Measurements from ENCODE around the gene ZNF609. TPM values are rescaled to one million over a fixed set of nuclear protein-coding genes. Genes with fewer than 3 reads are reported as not detected.

ZNF609 gene
- total RNA-seq, 1 experiment from 2014 or later = 31.0 TPM

- no peaks in the 10 kb centered on the region for H4K20me1 ChIP-seq (ENCODE audit: insufficient read depth)
- no peaks in the 10 kb centered on the region for H3K27me3 ChIP-seq (ENCODE audit: insufficient read depth, low read length)
- H3K79me2 ChIP-seq (ENCODE audit: insufficient read depth, low read length) = no peaks in the 10 kb centered on the region
- ATAC-seq (no peak), DNase-seq (ENCODE audit: low read depth, low spot score) (no peak)
- ChIA-PET CTCF (interaction anchor here (1.2 to 3.4 kb wide), 4 partner anchors 9 to 472 kb away, joined by 3 to 13 read pairs (median 5); no protein-coding TSS in a partner anchor), POLR2A (no interaction called here), RAD21 (ENCODE audit: low non-redundant PET in 1 of 2, low total read pairs in 2 of 2, uncharacterized antibody in 2 of 2, unreplicated experiment in 2 of 2) (interaction anchor here (0.6 to 1.3 kb wide), 2 partner anchors 36 to 256 kb away, joined by 3 to 13 read pairs; no protein-coding TSS in a partner anchor)
- H3K4me2 ChIP-seq (ENCODE audit: low read length) = no peak overlapping the region
- no TSS peak for BruUV-seq (replicated peaks)
- H3K4me1 ChIP-seq (ENCODE audit: control insufficient read depth in 1 of 2, insufficient read depth in 2 of 2, low read length in 2 of 2) = no peaks in the 10 kb centered on the region
- no peaks in the 10 kb centered on the region for H3K9me3 ChIP-seq (ENCODE audit: control insufficient read depth in 1 of 2, insufficient read depth in 1 of 2, low read depth in 1 of 2, low read length in 2 of 2)
- H3K27ac ChIP-seq (ENCODE audit: low read depth, low read length) = no peak overlapping the region
- no peaks in the 10 kb centered on the region for H3K9me2 ChIP-seq (ENCODE audit: insufficient read depth)
- H2AFZ ChIP-seq (ENCODE audit: low read depth, low read length, poor library complexity, severe bottlenecking) = no peak overlapping the region
- H3K36me3 ChIP-seq (ENCODE audit: control insufficient read depth in 1 of 2, insufficient read depth in 2 of 2, low read length in 2 of 2) = peaks cover 27 to 42% of the 10 kb centered on the region in 2 experiments; a peak in 3 of 4 replicates
- no peak overlapping the region for H3K4me3 ChIP-seq (replicated peaks in 1 of 2; ENCODE audit: low read depth in 1 of 2, low read length in 2 of 2)
- intact Hi-C loops (cut with micrococcal nuclease) = no loop called here
- H3K9ac ChIP-seq (ENCODE audit: low read length) = no peak overlapping the region
- no peak for TF ChIP-seq ZFX (IDR thresholded peaks at IDR 0.05)
- no peak for TF ChIP-seq YY1 (IDR thresholded peaks at IDR 0.05; ENCODE audit: extremely low read depth, insufficient replicate concordance, low read depth, low read length)
- TF ChIP-seq ZNF274 (IDR thresholded peaks at IDR 0.05; ENCODE audit: low read depth, low read length) = no peak
- no peak for TF ChIP-seq POLR2AphosphoS5 (IDR thresholded peaks at IDR 0.05; ENCODE audit: low read depth, low read length)
- TF ChIP-seq, protein P1, sequence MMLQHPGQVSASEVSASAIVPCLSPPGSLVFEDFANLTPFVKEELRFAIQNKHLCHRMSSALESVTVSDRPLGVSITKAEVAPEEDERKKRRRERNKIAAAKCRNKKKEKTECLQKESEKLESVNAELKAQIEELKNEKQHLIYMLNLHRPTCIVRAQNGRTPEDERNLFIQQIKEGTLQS (IDR thresholded peaks at IDR 0.05) = no peak
- TF ChIP-seq SRF (IDR thresholded peaks at IDR 0.05; ENCODE audit: low read depth) = no peak
- TF ChIP-seq, protein P2, sequence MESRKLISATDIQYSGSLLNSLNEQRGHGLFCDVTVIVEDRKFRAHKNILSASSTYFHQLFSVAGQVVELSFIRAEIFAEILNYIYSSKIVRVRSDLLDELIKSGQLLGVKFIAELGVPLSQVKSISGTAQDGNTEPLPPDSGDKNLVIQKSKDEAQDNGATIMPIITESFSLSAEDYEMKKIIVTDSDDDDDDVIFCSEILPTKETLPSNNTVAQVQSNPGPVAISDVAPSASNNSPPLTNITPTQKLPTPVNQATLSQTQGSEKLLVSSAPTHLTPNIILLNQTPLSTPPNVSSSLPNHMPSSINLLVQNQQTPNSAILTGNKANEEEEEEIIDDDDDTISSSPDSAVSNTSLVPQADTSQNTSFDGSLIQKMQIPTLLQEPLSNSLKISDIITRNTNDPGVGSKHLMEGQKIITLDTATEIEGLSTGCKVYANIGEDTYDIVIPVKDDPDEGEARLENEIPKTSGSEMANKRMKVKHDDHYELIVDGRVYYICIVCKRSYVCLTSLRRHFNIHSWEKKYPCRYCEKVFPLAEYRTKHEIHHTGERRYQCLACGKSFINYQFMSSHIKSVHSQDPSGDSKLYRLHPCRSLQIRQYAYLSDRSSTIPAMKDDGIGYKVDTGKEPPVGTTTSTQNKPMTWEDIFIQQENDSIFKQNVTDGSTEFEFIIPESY (IDR thresholded peaks at IDR 0.05; ENCODE audit: extremely low read depth, insufficient replicate concordance, low read length) = no peak
- TF ChIP-seq EGR1 (IDR thresholded peaks at IDR 0.05; ENCODE audit: low read depth) = no peak
- TF ChIP-seq FOSL1 (IDR thresholded peaks at IDR 0.05; ENCODE audit: low read depth) = no peak
- no peak for TF ChIP-seq POLR2A (IDR thresholded peaks at IDR 0.05; ENCODE audit: borderline replicate concordance, extremely low read depth, insufficient read depth, insufficient read length)
- no peak for TF ChIP-seq CEBPB (IDR thresholded peaks at IDR 0.05; ENCODE audit: low read depth)
- TF ChIP-seq, protein P3, sequence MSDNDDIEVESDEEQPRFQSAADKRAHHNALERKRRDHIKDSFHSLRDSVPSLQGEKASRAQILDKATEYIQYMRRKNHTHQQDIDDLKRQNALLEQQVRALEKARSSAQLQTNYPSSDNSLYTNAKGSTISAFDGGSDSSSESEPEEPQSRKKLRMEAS (IDR thresholded peaks at IDR 0.05) = no peak
- TF ChIP-seq CBX3 (IDR thresholded peaks at IDR 0.05; ENCODE audit: low read depth) = no peak
- TF ChIP-seq, protein P4, sequence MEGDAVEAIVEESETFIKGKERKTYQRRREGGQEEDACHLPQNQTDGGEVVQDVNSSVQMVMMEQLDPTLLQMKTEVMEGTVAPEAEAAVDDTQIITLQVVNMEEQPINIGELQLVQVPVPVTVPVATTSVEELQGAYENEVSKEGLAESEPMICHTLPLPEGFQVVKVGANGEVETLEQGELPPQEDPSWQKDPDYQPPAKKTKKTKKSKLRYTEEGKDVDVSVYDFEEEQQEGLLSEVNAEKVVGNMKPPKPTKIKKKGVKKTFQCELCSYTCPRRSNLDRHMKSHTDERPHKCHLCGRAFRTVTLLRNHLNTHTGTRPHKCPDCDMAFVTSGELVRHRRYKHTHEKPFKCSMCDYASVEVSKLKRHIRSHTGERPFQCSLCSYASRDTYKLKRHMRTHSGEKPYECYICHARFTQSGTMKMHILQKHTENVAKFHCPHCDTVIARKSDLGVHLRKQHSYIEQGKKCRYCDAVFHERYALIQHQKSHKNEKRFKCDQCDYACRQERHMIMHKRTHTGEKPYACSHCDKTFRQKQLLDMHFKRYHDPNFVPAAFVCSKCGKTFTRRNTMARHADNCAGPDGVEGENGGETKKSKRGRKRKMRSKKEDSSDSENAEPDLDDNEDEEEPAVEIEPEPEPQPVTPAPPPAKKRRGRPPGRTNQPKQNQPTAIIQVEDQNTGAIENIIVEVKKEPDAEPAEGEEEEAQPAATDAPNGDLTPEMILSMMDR (IDR thresholded peaks at IDR 0.05 in 2 of 3, conservative IDR thresholded peaks at IDR 0.05 in 1 of 3; ENCODE audit: borderline replicate concordance in 1 of 3, insufficient read depth in 1 of 3, low read depth in 2 of 3, low read length in 2 of 3) = no peak
- no peak for TF ChIP-seq REST (IDR thresholded peaks at IDR 0.05; ENCODE audit: low read depth)
- TF ChIP-seq TCF7L2 (IDR thresholded peaks at IDR 0.05; ENCODE audit: borderline replicate concordance, extremely low read depth, insufficient read depth, insufficient read length) = no peak
- no peak for TF ChIP-seq EZH2phosphoT487 (IDR thresholded peaks at IDR 0.05; ENCODE audit: borderline replicate concordance)
- no peak for TF ChIP-seq RAD21 (IDR thresholded peaks at IDR 0.05; ENCODE audit: low read depth)
- TF ChIP-seq JUND (IDR thresholded peaks at IDR 0.05) = no peak
- TF ChIP-seq ELF1 (IDR thresholded peaks at IDR 0.05; ENCODE audit: borderline replicate concordance, low read depth) = no peak
Observed at GRCh38 chr15:64682255-64682654, 221.9 kb downstream of the ZNF609 start.
